Liver (tissue), 9 donors: ENCODE results near the gene FADS2. TPM values are rescaled to one million over a fixed set of nuclear protein-coding genes. Genes with fewer than 3 reads are reported as not detected.

Experiments
- DNase-seq: peaks from one replicate; pipeline ENCODE4 v3.0.0-alpha.2; 2017; ENCODE audit warnings: low spot score
- H3K27ac ChIP-seq, 2 donors: one replicate each; pipeline ENCODE4 v1.7.0; 2013; ENCODE audit warnings: inconsistent platforms in 2 of 2, low read length in 2 of 2, control low read depth in 1 of 2, low read depth in 1 of 2, mild to moderate bottlenecking in 1 of 2
- H3K27me3 ChIP-seq, 4 donors: one replicate each; pipeline versions ENCODE4 v1.6.1 to v1.7.0; 2013; ENCODE audit warnings: low read length in 3 of 4, inconsistent platforms in 1 of 4, mild to moderate bottlenecking in 1 of 4, moderate library complexity in 1 of 4; ENCODE audit not compliant: control insufficient read depth in 4 of 4, insufficient read depth in 4 of 4
- H3K36me3 ChIP-seq, 4 donors: one replicate each; pipeline versions ENCODE4 v1.6.1 to v1.7.0; 2013; ENCODE audit warnings: low read length in 3 of 4, mild to moderate bottlenecking in 3 of 4, low read depth in 1 of 4, moderate library complexity in 1 of 4; ENCODE audit not compliant: control insufficient read depth in 4 of 4, insufficient read depth in 3 of 4
- H3K4me1 ChIP-seq, 4 donors: one replicate each; pipeline versions ENCODE4 v1.6.1 to v1.7.0; 2013; ENCODE audit warnings: low read length in 3 of 4, mild to moderate bottlenecking in 3 of 4, moderate library complexity in 1 of 4; ENCODE audit not compliant: control insufficient read depth in 4 of 4, insufficient read depth in 4 of 4
- H3K4me3 ChIP-seq, 3 donors: one replicate each; pipeline versions ENCODE4 v1.6.1 to v1.7.0; 2013; ENCODE audit warnings: low read length in 3 of 3, control low read depth in 1 of 3, low read depth in 1 of 3, mild to moderate bottlenecking in 1 of 3
- H3K9ac ChIP-seq, 2 donors: one replicate each; pipeline ENCODE4 v1.7.0; 2013; ENCODE audit warnings: low read length in 2 of 2, mild to moderate bottlenecking in 2 of 2, moderate library complexity in 2 of 2, control low read depth in 1 of 2, low read depth in 1 of 2
- H3K9me3 ChIP-seq, 4 donors: one replicate each; pipeline versions ENCODE4 v1.6.1 to v1.7.0; 2013; ENCODE audit warnings: low read length in 3 of 4; ENCODE audit not compliant: control insufficient read depth in 4 of 4
- CTCF ChIP-seq: fragments of 150-350 bp; IDR thresholded peaks from 2 replicates; pipeline ENCODE4 v1.5.1; 2017; ENCODE audit warnings: improper control_type of control experiment, low read depth, low read length; ENCODE audit not compliant: missing input control
- EGR1 ChIP-seq, 2 donors: IDR thresholded peaks; 2 replicates each; pipeline ENCODE4 v1.6.1; 2016 to 2018; ENCODE audit warnings: antibody characterized with exemption in 2 of 2, low read depth in 2 of 2
- FOXA1 ChIP-seq: IDR thresholded peaks from 2 replicates; pipeline ENCODE4 v1.6.1; 2016; ENCODE audit warnings: antibody characterized with exemption
- FOXA2 ChIP-seq: IDR thresholded peaks from 2 replicates; pipeline ENCODE4 v1.6.1; 2016; ENCODE audit warnings: antibody characterized with exemption
- GABPA ChIP-seq, 2 donors: IDR thresholded peaks in 1 of 2; conservative IDR thresholded peaks in 1 of 2; 2 replicates each; pipeline ENCODE4 v1.6.1; 2016; ENCODE audit warnings: antibody characterized with exemption in 2 of 2, mild to moderate bottlenecking in 1 of 2, moderate library complexity in 1 of 2
- HNF4A ChIP-seq, 2 donors: conservative IDR thresholded peaks; 2 replicates each; pipeline ENCODE4 v1.6.1; 2016; ENCODE audit warnings: antibody characterized with exemption in 2 of 2, mild to moderate bottlenecking in 2 of 2
- HNF4G ChIP-seq: IDR thresholded peaks from 2 replicates; pipeline ENCODE4 v1.6.1; 2016; ENCODE audit warnings: antibody characterized with exemption
- JUND ChIP-seq, 2 donors: IDR thresholded peaks; 2 replicates each; pipeline ENCODE4 v1.6.1; 2016; ENCODE audit warnings: antibody characterized with exemption in 2 of 2
- RAD21 ChIP-seq, 2 donors: IDR thresholded peaks; 2 replicates each; pipeline ENCODE4 v1.6.1; 2016; ENCODE audit warnings: antibody characterized with exemption in 2 of 2, mild to moderate bottlenecking in 2 of 2
- RXRA ChIP-seq, 2 donors: IDR thresholded peaks; 2 replicates each; pipeline ENCODE4 v1.6.1; 2017 to 2018; ENCODE audit warnings: antibody characterized with exemption in 2 of 2, mild to moderate bottlenecking in 1 of 2
- SP1 ChIP-seq: IDR thresholded peaks from 2 replicates; pipeline ENCODE4 v1.6.1; 2018; ENCODE audit warnings: antibody characterized with exemption, mild to moderate bottlenecking
- TAF1 ChIP-seq: conservative IDR thresholded peaks from 2 replicates; pipeline ENCODE4 v1.6.1; 2016; ENCODE audit warnings: antibody characterized with exemption, mild to moderate bottlenecking
- YY1 ChIP-seq: IDR thresholded peaks from 2 replicates; pipeline ENCODE4 v1.6.1; 2016; ENCODE audit warnings: antibody characterized with exemption, mild to moderate bottlenecking
- WGBS: extraction: QIAGEN DNeasy Blood & Tissue Kit; methylation state at CpG from one replicate; pipeline ENCODE4 v1.1.7; 2013; 5-methylcytosine and 5-hydroxymethylcytosine counted together
- polyA plus RNA-seq, 2 donors: library from polyadenylated mRNA; stranded (reverse) in 1 of 2; unstranded in 1 of 2; fragments of 200-250 nt in 1 of 2; fragments of >200 nt in 1 of 2; fragmentation: Nextera tagmentation in 1 of 2; extraction: Ambion mirVana in 1 of 2; gene quantifications; one replicate each; pipeline versions ENCODE4 v1.2.1 to v1.2.3, GENCODE V29; 2013 to 2015
- total RNA-seq, 2 donors: library from RNA; depleted of rRNA; stranded (reverse); fragments of >200 nt; gene quantifications; one replicate each; pipeline ENCODE4 v1.2.3, GENCODE V29; 2014
- TF ChIP-seq, protein P1 (sequence below): IDR thresholded peaks from 2 replicates; pipeline ENCODE4 v1.6.1; 2016; ENCODE audit warnings: antibody characterized with exemption, mild to moderate bottlenecking
- TF ChIP-seq, protein P2 (sequence below): IDR thresholded peaks from 2 replicates; pipeline ENCODE4 v1.6.1; 2016; ENCODE audit warnings: antibody characterized with exemption
- TF ChIP-seq, protein P3 (sequence below): IDR thresholded peaks from 2 replicates; pipeline ENCODE4 v1.6.1; 2016; ENCODE audit warnings: antibody characterized with exemption
- TF ChIP-seq, protein P4 (sequence below): IDR thresholded peaks from 2 replicates; pipeline ENCODE4 v1.6.1; 2016; ENCODE audit warnings: antibody characterized with exemption
- donor health status: healthy.
- donor health status: healthy.
- donor health status: healthy.
- donor health status: healthy.
- donor health status: healthy.

FADS2 gene
- total and polyA plus RNA-seq, 4 donors: 2.8 to 281 (median 84.9) TPM

GRCh38 chr11:61810671-61811175 lies 17.4 kb upstream of the FADS2 start:
- Histone ChIP-seq H3K27me3 (no peaks in the 10 kb centered on the region), H3K4me1 (peaks cover 0 to 6% (median 2%) of the 10 kb centered on the region in 4 donors), H3K4me3 (no peak overlapping the region), H3K9me3 (no peaks in the 10 kb centered on the region), H3K9ac (no peak overlapping the region), H3K36me3 (peaks cover 10 to 48% (median 17%) of the 10 kb centered on the region in 4 donors), H3K27ac (no peak overlapping the region)
- WGBS: 93% methylated on average over 8 of the region's 8 CpGs
- DNase-seq: no peak
- TF ChIP-seq, protein P1, sequence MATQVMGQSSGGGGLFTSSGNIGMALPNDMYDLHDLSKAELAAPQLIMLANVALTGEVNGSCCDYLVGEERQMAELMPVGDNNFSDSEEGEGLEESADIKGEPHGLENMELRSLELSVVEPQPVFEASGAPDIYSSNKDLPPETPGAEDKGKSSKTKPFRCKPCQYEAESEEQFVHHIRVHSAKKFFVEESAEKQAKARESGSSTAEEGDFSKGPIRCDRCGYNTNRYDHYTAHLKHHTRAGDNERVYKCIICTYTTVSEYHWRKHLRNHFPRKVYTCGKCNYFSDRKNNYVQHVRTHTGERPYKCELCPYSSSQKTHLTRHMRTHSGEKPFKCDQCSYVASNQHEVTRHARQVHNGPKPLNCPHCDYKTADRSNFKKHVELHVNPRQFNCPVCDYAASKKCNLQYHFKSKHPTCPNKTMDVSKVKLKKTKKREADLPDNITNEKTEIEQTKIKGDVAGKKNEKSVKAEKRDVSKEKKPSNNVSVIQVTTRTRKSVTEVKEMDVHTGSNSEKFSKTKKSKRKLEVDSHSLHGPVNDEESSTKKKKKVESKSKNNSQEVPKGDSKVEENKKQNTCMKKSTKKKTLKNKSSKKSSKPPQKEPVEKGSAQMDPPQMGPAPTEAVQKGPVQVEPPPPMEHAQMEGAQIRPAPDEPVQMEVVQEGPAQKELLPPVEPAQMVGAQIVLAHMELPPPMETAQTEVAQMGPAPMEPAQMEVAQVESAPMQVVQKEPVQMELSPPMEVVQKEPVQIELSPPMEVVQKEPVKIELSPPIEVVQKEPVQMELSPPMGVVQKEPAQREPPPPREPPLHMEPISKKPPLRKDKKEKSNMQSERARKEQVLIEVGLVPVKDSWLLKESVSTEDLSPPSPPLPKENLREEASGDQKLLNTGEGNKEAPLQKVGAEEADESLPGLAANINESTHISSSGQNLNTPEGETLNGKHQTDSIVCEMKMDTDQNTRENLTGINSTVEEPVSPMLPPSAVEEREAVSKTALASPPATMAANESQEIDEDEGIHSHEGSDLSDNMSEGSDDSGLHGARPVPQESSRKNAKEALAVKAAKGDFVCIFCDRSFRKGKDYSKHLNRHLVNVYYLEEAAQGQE: no peak
- TF ChIP-seq FOXA2: no peak
- TF ChIP-seq HNF4A (conservative IDR thresholded peaks at IDR 0.05): no peak
- TF ChIP-seq HNF4G: no peak
- no peak for TF ChIP-seq GABPA (IDR thresholded peaks at IDR 0.05 in 1 of 2, conservative IDR thresholded peaks at IDR 0.05 in 1 of 2)
- TF ChIP-seq TAF1: no peak
- TF ChIP-seq, protein P2, sequence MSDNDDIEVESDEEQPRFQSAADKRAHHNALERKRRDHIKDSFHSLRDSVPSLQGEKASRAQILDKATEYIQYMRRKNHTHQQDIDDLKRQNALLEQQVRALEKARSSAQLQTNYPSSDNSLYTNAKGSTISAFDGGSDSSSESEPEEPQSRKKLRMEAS: no peak
- TF ChIP-seq, protein P3, sequence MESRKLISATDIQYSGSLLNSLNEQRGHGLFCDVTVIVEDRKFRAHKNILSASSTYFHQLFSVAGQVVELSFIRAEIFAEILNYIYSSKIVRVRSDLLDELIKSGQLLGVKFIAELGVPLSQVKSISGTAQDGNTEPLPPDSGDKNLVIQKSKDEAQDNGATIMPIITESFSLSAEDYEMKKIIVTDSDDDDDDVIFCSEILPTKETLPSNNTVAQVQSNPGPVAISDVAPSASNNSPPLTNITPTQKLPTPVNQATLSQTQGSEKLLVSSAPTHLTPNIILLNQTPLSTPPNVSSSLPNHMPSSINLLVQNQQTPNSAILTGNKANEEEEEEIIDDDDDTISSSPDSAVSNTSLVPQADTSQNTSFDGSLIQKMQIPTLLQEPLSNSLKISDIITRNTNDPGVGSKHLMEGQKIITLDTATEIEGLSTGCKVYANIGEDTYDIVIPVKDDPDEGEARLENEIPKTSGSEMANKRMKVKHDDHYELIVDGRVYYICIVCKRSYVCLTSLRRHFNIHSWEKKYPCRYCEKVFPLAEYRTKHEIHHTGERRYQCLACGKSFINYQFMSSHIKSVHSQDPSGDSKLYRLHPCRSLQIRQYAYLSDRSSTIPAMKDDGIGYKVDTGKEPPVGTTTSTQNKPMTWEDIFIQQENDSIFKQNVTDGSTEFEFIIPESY: no peak
- TF ChIP-seq JUND (IDR thresholded peaks at IDR 0.05): no peak
- no peak for TF ChIP-seq CTCF
- no peak for TF ChIP-seq YY1
- TF ChIP-seq FOXA1: no peak
- no peak for TF ChIP-seq SP1
- TF ChIP-seq, protein P4, sequence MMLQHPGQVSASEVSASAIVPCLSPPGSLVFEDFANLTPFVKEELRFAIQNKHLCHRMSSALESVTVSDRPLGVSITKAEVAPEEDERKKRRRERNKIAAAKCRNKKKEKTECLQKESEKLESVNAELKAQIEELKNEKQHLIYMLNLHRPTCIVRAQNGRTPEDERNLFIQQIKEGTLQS: no peak

- H3K27me3 ChIP-seq: no peaks in the 10 kb centered on the region
- H3K27ac ChIP-seq: no peak overlapping the region
- WGBS: 85% methylated on average over 5 of the region's 5 CpGs
- H3K4me3 ChIP-seq: no peak overlapping the region
- DNase-seq: no peak
- H3K9ac ChIP-seq: no peak overlapping the region
- TF ChIP-seq YY1 (no peak), HNF4A (conservative IDR thresholded peaks at IDR 0.05) (no peak), TAF1 (no peak), RAD21 (IDR thresholded peaks at IDR 0.05) (no peak), RXRA (IDR thresholded peaks at IDR 0.05) (no peak), FOXA1 (no peak), EGR1 (IDR thresholded peaks at IDR 0.05; ENCODE audit: low read depth in 2 of 2) (no peak), HNF4G (no peak)
- TF ChIP-seq, protein P3: no peak
- H3K4me1 ChIP-seq: peaks cover 0 to 17% (median 7%) of the 10 kb centered on the region in 4 donors
- no peaks in the 10 kb centered on the region for H3K9me3 ChIP-seq
- peaks cover 10 to 40% (median 16%) of the 10 kb centered on the region in 4 donors for H3K36me3 ChIP-seq
Measured at GRCh38 chr11:61811831-61812230, 16.3 kb upstream of the FADS2 start.
